Lower leg skin (tissue), 4 donors: Measurements from ENCODE around the gene ALDH1B1. TPM values are rescaled to one million over a fixed set of nuclear protein-coding genes. Genes with fewer than 3 reads are reported as not detected.

Source experiments
- DNase-seq, 2 donors: peaks; one replicate each; pipeline ENCODE4 v3.0.0-alpha.2; 2019; ENCODE audit warnings: low spot score in 2 of 2
- H3K4me3 ChIP-seq: fragments of 200-600 bp; sonication (generic); 2 replicates; pipeline ENCODE4 v1.5.1; 2017; ENCODE audit warnings: mild to moderate bottlenecking, low read depth; ENCODE audit not compliant: poor library complexity, severe bottlenecking
- CTCF ChIP-seq, 3 donors: fragments of 450-650 bp; IDR thresholded peaks; one replicate each; pipeline ENCODE4 v1.5.1; 2016; ENCODE audit warnings: antibody characterized with exemption in 3 of 3, mild to moderate bottlenecking in 3 of 3, moderate library complexity in 2 of 3
- POLR2A ChIP-seq, 2 donors: fragments of 450-650 bp; IDR thresholded peaks; one replicate each; pipeline ENCODE4 v1.6.1; 2016 to 2017; ENCODE audit warnings: antibody characterized with exemption in 2 of 2, mild to moderate bottlenecking in 1 of 2, moderate library complexity in 1 of 2
- WGBS, 2 donors: methylation state at CpG; one replicate each; pipeline ENCODE4 v1.1.5; 2018; 5-methylcytosine and 5-hydroxymethylcytosine counted together
- intact Hi-C: fragments of 100-400 bp; cut with DNase I; formaldehyde crosslinking; loops from one replicate; pipeline ENCODE4 v1.15.0; 2023; ENCODE audit warnings: low total_unique reads
- total RNA-seq, 4 donors: library from RNA; depleted of rRNA; stranded (reverse); fragments of >200 nt; gene quantifications; one replicate each; pipeline ENCODE4 v1.1.0, GENCODE V29; 2016

The ALDH1B1 gene
- total RNA-seq, 4 donors from 2014 or later, result 2.3 to 6.8 (median 3.6) TPM

- intact Hi-C loops, result loop anchor here (10.0 kb wide), 1 partner anchor 453 kb away; no protein-coding TSS in a partner anchor
- TF ChIP-seq POLR2A (IDR thresholded peaks at IDR 0.05), result no peak
- no peak for TF ChIP-seq CTCF (IDR thresholded peaks at IDR 0.05)
- no peak for DNase-seq
- H3K4me3 ChIP-seq, result no peak overlapping the region
These were observed 24.6 kb upstream of the ALDH1B1 start for GRCh38 chr9:38367898-38368297.

GRCh38 chr9:38368731-38369130, 23.8 kb upstream of the ALDH1B1 start:
- TF ChIP-seq CTCF (IDR thresholded peaks at IDR 0.05) (no peak), POLR2A (IDR thresholded peaks at IDR 0.05) (no peak)
- 64 to 67% methylated on average over 2 of the region's 2 CpGs for WGBS, 2 donors
- no peak overlapping the region for H3K4me3 ChIP-seq
- DNase-seq, result peak in 1 of 2 donors; percentile 2
- intact Hi-C loops, result loop anchor here (10.0 kb wide), 1 partner anchor 454 kb away; no protein-coding TSS in a partner anchor

- TF ChIP-seq CTCF (IDR thresholded peaks at IDR 0.05), result no peak
- TF ChIP-seq POLR2A (IDR thresholded peaks at IDR 0.05), result no peak
- intact Hi-C loops, result no loop called here
- 46 to 49% methylated on average over 4 of the region's 4 CpGs for WGBS, 2 donors
- no peak overlapping the region for H3K4me3 ChIP-seq
- peak in 1 of 2 donors; percentile 74 for DNase-seq
These were observed 22.3 kb upstream of the ALDH1B1 start for GRCh38 chr9:38370176-38370575.

GRCh38 chr9:38371495-38371894, 21.0 kb upstream of the ALDH1B1 start:
- peak in 1 of 2 donors; percentile 37 for DNase-seq
- TF ChIP-seq POLR2A (IDR thresholded peaks at IDR 0.05) (no peak), CTCF (IDR thresholded peaks at IDR 0.05) (no peak)
- no peak overlapping the region for H3K4me3 ChIP-seq
- 90 to 91% methylated on average over 2 of the region's 2 CpGs for WGBS, 2 donors
- intact Hi-C loops, result no loop called here

GRCh38 chr9:38372762-38373619, 19.5 kb upstream of the ALDH1B1 start:
- WGBS, 2 donors, result 60 to 65% methylated on average over 10 of the region's 10 CpGs
- no peak overlapping the region for H3K4me3 ChIP-seq
- TF ChIP-seq CTCF (IDR thresholded peaks at IDR 0.05) (no peak), POLR2A (IDR thresholded peaks at IDR 0.05) (no peak)
- DNase-seq, result peak in 1 of 2 donors; percentile 43
- intact Hi-C loops, result no loop called here
